ENCODE data around the gene REN. TPM values are rescaled to one million over a fixed set of nuclear protein-coding genes. Genes with fewer than 3 reads are reported as not detected.

The REN gene
- total RNA-seq, 1 donor from 2014 or later, result not detected

- intact Hi-C loops (cut with micrococcal nuclease), result no loop called here
- Histone ChIP-seq H3K27ac (replicated peaks) (no peak overlapping the region), H3K4me3 (no peak overlapping the region), H3K27me3 (ENCODE audit: low read depth) (no peaks in the 10 kb centered on the region), H3K4me1 (no peaks in the 10 kb centered on the region), H3K9me3 (replicated peaks) (no peaks in the 10 kb centered on the region), H3K36me3 (no peaks in the 10 kb centered on the region)
- TF ChIP-seq, protein P1, sequence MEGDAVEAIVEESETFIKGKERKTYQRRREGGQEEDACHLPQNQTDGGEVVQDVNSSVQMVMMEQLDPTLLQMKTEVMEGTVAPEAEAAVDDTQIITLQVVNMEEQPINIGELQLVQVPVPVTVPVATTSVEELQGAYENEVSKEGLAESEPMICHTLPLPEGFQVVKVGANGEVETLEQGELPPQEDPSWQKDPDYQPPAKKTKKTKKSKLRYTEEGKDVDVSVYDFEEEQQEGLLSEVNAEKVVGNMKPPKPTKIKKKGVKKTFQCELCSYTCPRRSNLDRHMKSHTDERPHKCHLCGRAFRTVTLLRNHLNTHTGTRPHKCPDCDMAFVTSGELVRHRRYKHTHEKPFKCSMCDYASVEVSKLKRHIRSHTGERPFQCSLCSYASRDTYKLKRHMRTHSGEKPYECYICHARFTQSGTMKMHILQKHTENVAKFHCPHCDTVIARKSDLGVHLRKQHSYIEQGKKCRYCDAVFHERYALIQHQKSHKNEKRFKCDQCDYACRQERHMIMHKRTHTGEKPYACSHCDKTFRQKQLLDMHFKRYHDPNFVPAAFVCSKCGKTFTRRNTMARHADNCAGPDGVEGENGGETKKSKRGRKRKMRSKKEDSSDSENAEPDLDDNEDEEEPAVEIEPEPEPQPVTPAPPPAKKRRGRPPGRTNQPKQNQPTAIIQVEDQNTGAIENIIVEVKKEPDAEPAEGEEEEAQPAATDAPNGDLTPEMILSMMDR (IDR thresholded peaks at IDR 0.05; ENCODE audit: borderline replicate concordance), result no peak
- no peak for DNase-seq
Observed at GRCh38 chr1:204143276-204144041, 22.7 kb downstream of the REN start.

DNA sequence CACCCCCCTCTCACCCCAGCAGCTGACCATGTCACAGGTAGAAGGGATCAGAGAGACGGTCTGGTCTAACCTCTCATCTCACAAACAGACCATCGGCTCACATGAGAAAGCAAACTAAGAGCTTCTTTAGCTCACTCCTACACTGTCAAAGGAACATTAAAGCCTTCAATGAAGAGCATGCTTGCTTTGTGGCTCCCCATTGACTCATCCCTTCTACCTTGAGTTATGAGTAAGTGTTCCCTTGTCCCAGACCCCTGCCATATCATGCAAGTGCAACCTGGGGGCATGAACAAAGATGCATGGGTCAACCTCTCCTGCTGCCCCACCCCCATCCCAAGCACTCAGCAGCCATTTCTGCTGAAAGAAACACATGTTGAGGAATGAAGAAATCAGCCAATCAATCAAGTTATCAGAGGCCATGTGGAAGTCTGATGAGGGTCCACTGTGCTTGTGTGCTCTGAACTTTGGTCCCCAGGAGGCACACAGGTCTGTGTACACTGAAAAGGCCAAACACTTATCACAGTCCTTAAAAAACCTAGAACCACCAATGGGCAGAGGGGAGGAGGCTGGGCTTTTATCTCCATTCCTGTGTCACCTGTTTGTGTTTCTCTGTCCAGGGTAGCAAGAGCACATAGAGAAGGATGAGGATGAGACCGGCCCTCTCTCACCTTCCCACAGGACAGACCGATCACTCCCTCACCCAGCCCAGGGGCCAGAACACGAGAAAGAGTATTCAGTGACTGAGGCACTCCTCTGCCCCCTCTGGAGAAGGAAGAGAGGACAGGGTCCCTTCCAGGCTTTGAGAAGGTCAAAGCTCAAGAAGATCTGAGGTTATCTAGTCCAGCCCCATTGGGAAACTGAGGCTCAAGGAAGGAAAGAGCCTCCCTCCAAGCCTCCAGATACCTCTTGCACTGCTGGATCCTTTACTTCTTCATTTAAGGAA, 23.8 kb downstream of the REN start:
- Histone ChIP-seq H3K36me3 (no peaks in the 10 kb centered on the region), H3K27ac (replicated peaks) (no peak overlapping the region), H3K9me3 (replicated peaks) (no peaks in the 10 kb centered on the region), H3K4me1 (no peaks in the 10 kb centered on the region), H3K27me3 (ENCODE audit: low read depth) (no peaks in the 10 kb centered on the region), H3K4me3 (no peak overlapping the region)
- no peak for DNase-seq
- TF ChIP-seq, protein P1 (IDR thresholded peaks at IDR 0.05; ENCODE audit: borderline replicate concordance), result no peak
- intact Hi-C loops (cut with micrococcal nuclease), result no loop called here

GRCh38 chr1:204141131-204141530, 25.0 kb downstream of the REN start:
- no peaks in the 10 kb centered on the region for H3K9me3 ChIP-seq (replicated peaks)
- TF ChIP-seq, protein P1 (IDR thresholded peaks at IDR 0.05; ENCODE audit: borderline replicate concordance), result no peak
- no peak overlapping the region for H3K27ac ChIP-seq (replicated peaks)
- H3K27me3 ChIP-seq (ENCODE audit: low read depth), result no peaks in the 10 kb centered on the region
- no peak for DNase-seq
- intact Hi-C loops (cut with micrococcal nuclease), result no loop called here
- H3K36me3 ChIP-seq, result no peaks in the 10 kb centered on the region
- H3K4me3 ChIP-seq, result no peak overlapping the region
- no peaks in the 10 kb centered on the region for H3K4me1 ChIP-seq

DNA sequence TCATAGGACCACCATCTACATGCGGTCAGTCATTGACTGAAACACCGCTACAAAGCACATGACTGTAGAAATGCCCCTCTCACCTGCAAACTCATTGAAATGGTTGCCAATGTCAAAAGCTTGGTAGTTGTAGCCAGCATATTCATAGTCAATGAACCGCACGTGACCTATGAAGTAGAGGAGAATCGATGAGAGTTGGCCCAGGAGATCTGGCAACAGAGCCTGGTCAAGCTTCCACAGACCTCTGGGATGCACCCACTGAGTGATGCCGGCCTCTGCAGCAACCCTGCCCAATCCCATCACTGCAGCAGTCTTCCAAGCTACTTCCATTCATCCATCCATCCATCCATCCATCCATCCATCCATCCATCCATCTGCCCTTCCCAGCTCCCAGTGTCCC, 26.2 kb downstream of the REN start:
- Histone ChIP-seq H3K36me3 (no peaks in the 10 kb centered on the region), H3K27me3 (ENCODE audit: low read depth) (no peaks in the 10 kb centered on the region), H3K9me3 (replicated peaks) (no peaks in the 10 kb centered on the region), H3K4me3 (no peak overlapping the region), H3K4me1 (no peaks in the 10 kb centered on the region), H3K27ac (replicated peaks) (no peak overlapping the region)
- intact Hi-C loops (cut with micrococcal nuclease), result no loop called here
- DNase-seq, result no peak
- TF ChIP-seq, protein P1 (IDR thresholded peaks at IDR 0.05; ENCODE audit: borderline replicate concordance), result no peak

GRCh38 chr1:204139088-204139487, 27.0 kb downstream of the REN start:
- intact Hi-C loops (cut with micrococcal nuclease), result no loop called here
- Histone ChIP-seq H3K9me3 (replicated peaks) (no peaks in the 10 kb centered on the region), H3K36me3 (peaks cover 1% of the 10 kb centered on the region), H3K27ac (replicated peaks) (no peak overlapping the region), H3K4me1 (no peaks in the 10 kb centered on the region), H3K27me3 (ENCODE audit: low read depth) (no peaks in the 10 kb centered on the region), H3K4me3 (no peak overlapping the region)
- TF ChIP-seq, protein P1 (IDR thresholded peaks at IDR 0.05; ENCODE audit: borderline replicate concordance), result no peak
- DNase-seq, result no peak
